GM12878 (cell line): ENCODE data around the gene SORCS2. TPM values are rescaled to one million over a fixed set of nuclear protein-coding genes. Genes with fewer than 3 reads are reported as not detected.

Experiments
- ATAC-seq: fragments of 200-7000 bp; cut with Tn5 transposase; 3 replicates; pipeline ENCODE4 v1.9.1; 2020; ENCODE audit warnings: mild to moderate bottlenecking, moderate library complexity
- BruUV-seq: library from RNA; stranded (reverse); fragments of 400-500 nt; replicated peaks from 2 replicates; lab custom pipeline; 2021; lab: Mats Ljungman, UMichigan
- CTCF ChIA-PET: fragments of 300-600 bp; sonication (Branson Sonifier 250); formaldehyde crosslinking; extraction: SDS; loops from one replicate; lab custom pipeline; 2021; ENCODE audit warnings: inconsistent platforms; lab: Yijun Ruan, JAX
- POLR2A ChIA-PET: fragments of 350-600 bp; formaldehyde crosslinking; extraction: SDS; loops from one replicate; lab custom pipeline; 2021; ENCODE audit warnings: inconsistent platforms; lab: Charles Lee
- RAD21 ChIA-PET: fragments of 300-600 bp; sonication (Branson Sonifier 250); formaldehyde crosslinking; loops from one replicate; lab custom pipeline; 2023; ENCODE audit warnings: antibody characterized with exemption; ENCODE audit not compliant: unreplicated experiment; lab: Charles Lee
- SMC1A ChIA-PET: fragments of 300-600 bp; sonication (Branson Sonifier 250); formaldehyde crosslinking; loops from one replicate; lab custom pipeline; 2023; ENCODE audit not compliant: unreplicated experiment, uncharacterized antibody; lab: Charles Lee
- DNase-seq: peaks from one replicate; pipeline ENCODE4 v3.0.0-alpha.2; 2011; ENCODE audit warnings: low read depth, low spot score
- FAIRE-seq: peaks from 3 replicates; lab custom pipeline; 2011; peaks lifted over from hg19 to GRCh38; lab: Jason Lieb, UNC
- H2AFZ ChIP-seq: 2 replicates; pipeline ENCODE4 v1.6.0; 2011; ENCODE audit warnings: low read depth, low read length, control low read depth; ENCODE audit not compliant: control insufficient read depth
- H3K27ac ChIP-seq: 2 replicates; pipeline ENCODE4 v1.5.1; 2011; ENCODE audit warnings: control low read depth; ENCODE audit not compliant: control insufficient read depth, insufficient read depth
- H3K27me3 ChIP-seq, 2 experiments: replicated peaks in 1 of 2; 2 replicates each; pipeline versions ENCODE4 v1.6.0 to v1.6.1; 2011; ENCODE audit warnings: low read length in 1 of 2; ENCODE audit not compliant: control insufficient read depth in 2 of 2, insufficient read depth in 2 of 2
- H3K36me3 ChIP-seq, 2 experiments: 2 replicates each; pipeline ENCODE4 v1.5.1; 2011; ENCODE audit warnings: low read length in 1 of 2; ENCODE audit not compliant: control insufficient read depth in 2 of 2, insufficient read depth in 2 of 2
- H3K4me1 ChIP-seq: 2 replicates; pipeline ENCODE4 v1.6.1; 2011; ENCODE audit warnings: mild to moderate bottlenecking, low read length, moderate library complexity, mixed read lengths; ENCODE audit not compliant: control insufficient read depth, insufficient read depth
- H3K4me2 ChIP-seq: 2 replicates; pipeline ENCODE4 v1.6.0; 2011; ENCODE audit warnings: control low read depth; ENCODE audit not compliant: control insufficient read depth, insufficient read depth
- H3K4me3 ChIP-seq: fragments of 200-600 bp; sonication (generic); 2 replicates; pipeline ENCODE4 v1.5.1; 2016
- H3K79me2 ChIP-seq: 2 replicates; pipeline ENCODE4 v1.6.0; 2011; ENCODE audit warnings: low read length; ENCODE audit not compliant: control insufficient read depth, insufficient read depth
- H3K9ac ChIP-seq: 2 replicates; pipeline ENCODE4 v1.8.0; 2011; ENCODE audit warnings: low read length, control low read depth, mixed read lengths; ENCODE audit not compliant: control insufficient read depth, insufficient read depth
- H3K9me3 ChIP-seq: replicated peaks from 3 replicates; pipeline ENCODE4 v1.5.1; 2011; ENCODE audit warnings: mild to moderate bottlenecking, low read length; ENCODE audit not compliant: control insufficient read depth, insufficient read depth
- H4K20me1 ChIP-seq: 2 replicates; pipeline ENCODE4 v1.6.0; 2011; ENCODE audit not compliant: control insufficient read depth, insufficient read depth
- MYC ChIP-seq: IDR thresholded peaks from 2 replicates; pipeline ENCODE4 v1.6.1; 2011; ENCODE audit warnings: mild to moderate bottlenecking, low read length, moderate library complexity, inconsistent platforms; ENCODE audit not compliant: insufficient read depth, insufficient replicate concordance, insufficient read length, severe bottlenecking
- POLR2AphosphoS5 ChIP-seq: IDR thresholded peaks from 2 replicates; pipeline ENCODE4 v1.6.1; 2011; ENCODE audit warnings: mild to moderate bottlenecking, low read length, inconsistent platforms
- RBBP5 ChIP-seq: fragments of 200-600 bp; sonication (generic); conservative IDR thresholded peaks from 2 replicates; pipeline ENCODE4 v1.6.1; 2016
- YY1 ChIP-seq: IDR thresholded peaks from 2 replicates; pipeline ENCODE4 v1.6.1; 2011; ENCODE audit warnings: low read depth, mild to moderate bottlenecking, low read length
- WGBS: methylation state at CpG from one replicate; pipeline ENCODE4 v1.1.6; 2016; ENCODE audit warnings: low lambda C conversion rate; ENCODE audit not compliant: insufficient replicate concordance, insufficient coverage; ENCODE audit errors: missing lambda C conversion rate; 5-methylcytosine and 5-hydroxymethylcytosine counted together
- in situ Hi-C: fragments of 300-500 bp; cut with MboI; formaldehyde crosslinking; loops from 9 replicates; pipeline ENCODE4 v1.14.3; 2018; ENCODE audit warnings: mixed read lengths
- intact Hi-C: fragments of 100-400 bp; cut with micrococcal nuclease; formaldehyde crosslinking; loops from one replicate; pipeline ENCODE4 v1.14.2; 2022; ENCODE audit not compliant: unreplicated experiment
- polyA plus RNA-seq, 11 experiments: library from polyadenylated mRNA; depleted of rRNA in 4 of 11; unstranded in 6 of 11; stranded (reverse) in 5 of 11; fragments of >200 nt; fragmentation: Nextera tagmentation in 4 of 11; fragmentation: Illumina TruSeq in 1 of 11; extraction: Ambion mirVana in 4 of 11; extraction: Trizol in 1 of 11; gene quantifications; 1 replicate in 1 of 11; 2 replicates in 10 of 11; pipeline versions ENCODE4 v1.2.1 to v1.2.3, GENCODE V29; 2011 to 2016; ENCODE audit warnings: inconsistent platforms in 2 of 11, missing spikeins in 2 of 11, low read depth in 1 of 11
- total RNA-seq, 4 experiments: library from RNA; depleted of rRNA in 3 of 4; stranded (reverse); fragments of >200 nt in 3 of 4; fragmentation: Illumina TruSeq in 1 of 4; extraction: Trizol in 1 of 4; gene quantifications; 2 replicates each; pipeline versions ENCODE4 v1.2.1 to v1.2.3, GENCODE V29; 2013 to 2021
- TF ChIP-seq, protein P1 (sequence below): IDR thresholded peaks from 2 replicates; pipeline ENCODE4 v1.6.1; 2012; ENCODE audit warnings: improper control_type of control experiment, low read depth, low read length; ENCODE audit not compliant: insufficient replicate concordance
- TF ChIP-seq, protein P2 (sequence below): IDR thresholded peaks from 2 replicates; pipeline ENCODE4 v1.6.1; 2011; ENCODE audit warnings: low read depth, mild to moderate bottlenecking, low read length, moderate library complexity, borderline replicate concordance; ENCODE audit errors: extremely low read depth
- TF ChIP-seq, protein P3 (sequence below): fragments of 450-650 bp; IDR thresholded peaks from 2 replicates; pipeline ENCODE4 v1.6.1; 2017; ENCODE audit warnings: borderline replicate concordance
- TF ChIP-seq, protein P4 (sequence below): fragments of 450-650 bp; IDR thresholded peaks from 2 replicates; pipeline ENCODE4 v1.6.1; 2018; ENCODE audit warnings: borderline replicate concordance, mild to moderate bottlenecking; ENCODE audit not compliant: partially characterized antibody

Gene SORCS2
- total and polyA plus RNA-seq, 10 of the 15 experiments (the other 5 are each of a cell fraction or from before 2014, with no cell fraction given) = 0.01 to 0.15 (median 0.05) TPM; not detected in 5

DNA sequence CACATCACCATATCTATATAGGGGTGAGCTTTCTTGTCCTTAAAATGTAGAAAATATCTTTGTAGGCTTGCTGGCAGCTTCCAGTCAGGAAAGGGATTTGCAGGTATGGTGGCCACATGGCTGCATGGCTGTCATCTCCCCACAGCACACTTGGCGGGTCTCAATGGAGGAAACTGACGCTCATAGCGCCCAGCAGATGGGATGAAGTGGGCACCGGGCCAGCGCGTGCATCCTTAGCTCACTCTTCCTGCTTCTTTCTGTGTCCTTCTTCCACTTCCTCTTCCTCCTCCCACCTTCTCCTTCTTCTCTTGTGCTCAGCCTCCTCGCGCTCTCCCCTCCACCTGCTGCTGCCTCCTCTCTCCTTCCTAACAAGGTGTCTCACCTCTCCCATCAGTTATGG, 398.6 kb downstream of the SORCS2 start:
- no peak for FAIRE-seq
- intact Hi-C loops = no loop called here

More for the DNA sequence above, 398.6 kb downstream of the SORCS2 start:
- POLR2A ChIA-PET = no interaction called here
- in situ Hi-C loops = no loop called here
- RAD21 ChIA-PET = no interaction called here
- Histone ChIP-seq H3K4me2 (no peak overlapping the region), H3K9me3 (no peaks in the 10 kb centered on the region; the same call in 2 of the 3 replicates), H2AFZ (no peak overlapping the region), H3K27ac (no peak overlapping the region), H3K4me1 (no peaks in the 10 kb centered on the region), H4K20me1 (no peaks in the 10 kb centered on the region), H3K4me3 (no peak overlapping the region), H3K9ac (no peak overlapping the region), H3K79me2 (no peaks in the 10 kb centered on the region), H3K36me3 (no peaks in the 10 kb centered on the region), H3K27me3 (no peaks in the 10 kb centered on the region)
- DNase-seq (no peak), ATAC-seq (no peak)
- no TSS peak for BruUV-seq
- TF ChIP-seq POLR2AphosphoS5 (no peak), RBBP5 (no peak), YY1 (no peak), MYC (no peak)
- TF ChIP-seq, protein P1, sequence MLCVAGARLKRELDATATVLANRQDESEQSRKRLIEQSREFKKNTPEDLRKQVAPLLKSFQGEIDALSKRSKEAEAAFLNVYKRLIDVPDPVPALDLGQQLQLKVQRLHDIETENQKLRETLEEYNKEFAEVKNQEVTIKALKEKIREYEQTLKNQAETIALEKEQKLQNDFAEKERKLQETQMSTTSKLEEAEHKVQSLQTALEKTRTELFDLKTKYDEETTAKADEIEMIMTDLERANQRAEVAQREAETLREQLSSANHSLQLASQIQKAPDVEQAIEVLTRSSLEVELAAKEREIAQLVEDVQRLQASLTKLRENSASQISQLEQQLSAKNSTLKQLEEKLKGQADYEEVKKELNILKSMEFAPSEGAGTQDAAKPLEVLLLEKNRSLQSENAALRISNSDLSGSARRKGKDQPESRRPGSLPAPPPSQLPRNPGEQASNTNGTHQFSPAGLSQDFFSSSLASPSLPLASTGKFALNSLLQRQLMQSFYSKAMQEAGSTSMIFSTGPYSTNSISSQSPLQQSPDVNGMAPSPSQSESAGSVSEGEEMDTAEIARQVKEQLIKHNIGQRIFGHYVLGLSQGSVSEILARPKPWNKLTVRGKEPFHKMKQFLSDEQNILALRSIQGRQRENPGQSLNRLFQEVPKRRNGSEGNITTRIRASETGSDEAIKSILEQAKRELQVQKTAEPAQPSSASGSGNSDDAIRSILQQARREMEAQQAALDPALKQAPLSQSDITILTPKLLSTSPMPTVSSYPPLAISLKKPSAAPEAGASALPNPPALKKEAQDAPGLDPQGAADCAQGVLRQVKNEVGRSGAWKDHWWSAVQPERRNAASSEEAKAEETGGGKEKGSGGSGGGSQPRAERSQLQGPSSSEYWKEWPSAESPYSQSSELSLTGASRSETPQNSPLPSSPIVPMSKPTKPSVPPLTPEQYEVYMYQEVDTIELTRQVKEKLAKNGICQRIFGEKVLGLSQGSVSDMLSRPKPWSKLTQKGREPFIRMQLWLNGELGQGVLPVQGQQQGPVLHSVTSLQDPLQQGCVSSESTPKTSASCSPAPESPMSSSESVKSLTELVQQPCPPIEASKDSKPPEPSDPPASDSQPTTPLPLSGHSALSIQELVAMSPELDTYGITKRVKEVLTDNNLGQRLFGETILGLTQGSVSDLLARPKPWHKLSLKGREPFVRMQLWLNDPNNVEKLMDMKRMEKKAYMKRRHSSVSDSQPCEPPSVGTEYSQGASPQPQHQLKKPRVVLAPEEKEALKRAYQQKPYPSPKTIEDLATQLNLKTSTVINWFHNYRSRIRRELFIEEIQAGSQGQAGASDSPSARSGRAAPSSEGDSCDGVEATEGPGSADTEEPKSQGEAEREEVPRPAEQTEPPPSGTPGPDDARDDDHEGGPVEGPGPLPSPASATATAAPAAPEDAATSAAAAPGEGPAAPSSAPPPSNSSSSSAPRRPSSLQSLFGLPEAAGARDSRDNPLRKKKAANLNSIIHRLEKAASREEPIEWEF = no peak
- TF ChIP-seq, protein P2, sequence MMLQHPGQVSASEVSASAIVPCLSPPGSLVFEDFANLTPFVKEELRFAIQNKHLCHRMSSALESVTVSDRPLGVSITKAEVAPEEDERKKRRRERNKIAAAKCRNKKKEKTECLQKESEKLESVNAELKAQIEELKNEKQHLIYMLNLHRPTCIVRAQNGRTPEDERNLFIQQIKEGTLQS = no peak
- TF ChIP-seq, protein P3, sequence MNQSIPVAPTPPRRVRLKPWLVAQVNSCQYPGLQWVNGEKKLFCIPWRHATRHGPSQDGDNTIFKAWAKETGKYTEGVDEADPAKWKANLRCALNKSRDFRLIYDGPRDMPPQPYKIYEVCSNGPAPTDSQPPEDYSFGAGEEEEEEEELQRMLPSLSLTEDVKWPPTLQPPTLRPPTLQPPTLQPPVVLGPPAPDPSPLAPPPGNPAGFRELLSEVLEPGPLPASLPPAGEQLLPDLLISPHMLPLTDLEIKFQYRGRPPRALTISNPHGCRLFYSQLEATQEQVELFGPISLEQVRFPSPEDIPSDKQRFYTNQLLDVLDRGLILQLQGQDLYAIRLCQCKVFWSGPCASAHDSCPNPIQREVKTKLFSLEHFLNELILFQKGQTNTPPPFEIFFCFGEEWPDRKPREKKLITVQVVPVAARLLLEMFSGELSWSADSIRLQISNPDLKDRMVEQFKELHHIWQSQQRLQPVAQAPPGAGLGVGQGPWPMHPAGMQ = no peak
- TF ChIP-seq, protein P4, sequence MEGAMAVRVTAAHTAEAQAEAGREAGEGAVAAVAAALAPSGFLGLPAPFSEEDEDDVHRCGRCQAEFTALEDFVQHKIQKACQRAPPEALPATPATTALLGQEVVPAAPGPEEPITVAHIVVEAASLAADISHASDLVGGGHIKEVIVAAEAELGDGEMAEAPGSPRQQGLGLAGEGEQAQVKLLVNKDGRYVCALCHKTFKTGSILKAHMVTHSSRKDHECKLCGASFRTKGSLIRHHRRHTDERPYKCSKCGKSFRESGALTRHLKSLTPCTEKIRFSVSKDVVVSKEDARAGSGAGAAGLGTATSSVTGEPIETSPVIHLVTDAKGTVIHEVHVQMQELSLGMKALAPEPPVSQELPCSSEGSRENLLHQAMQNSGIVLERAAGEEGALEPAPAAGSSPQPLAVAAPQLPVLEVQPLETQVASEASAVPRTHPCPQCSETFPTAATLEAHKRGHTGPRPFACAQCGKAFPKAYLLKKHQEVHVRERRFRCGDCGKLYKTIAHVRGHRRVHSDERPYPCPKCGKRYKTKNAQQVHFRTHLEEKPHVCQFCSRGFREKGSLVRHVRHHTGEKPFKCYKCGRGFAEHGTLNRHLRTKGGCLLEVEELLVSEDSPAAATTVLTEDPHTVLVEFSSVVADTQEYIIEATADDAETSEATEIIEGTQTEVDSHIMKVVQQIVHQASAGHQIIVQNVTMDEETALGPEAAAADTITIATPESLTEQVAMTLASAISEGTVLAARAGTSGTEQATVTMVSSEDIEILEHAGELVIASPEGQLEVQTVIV = no peak
- 66% methylated on average over 8 of the region's 8 CpGs for WGBS
- SMC1A ChIA-PET = interaction anchor here (0.7 kb wide), 1 partner anchor 604 kb away, joined by 3 read pairs; no protein-coding TSS in a partner anchor
- CTCF ChIA-PET = no interaction called here
